ENCODE data around the gene TTLL13.

DNA sequence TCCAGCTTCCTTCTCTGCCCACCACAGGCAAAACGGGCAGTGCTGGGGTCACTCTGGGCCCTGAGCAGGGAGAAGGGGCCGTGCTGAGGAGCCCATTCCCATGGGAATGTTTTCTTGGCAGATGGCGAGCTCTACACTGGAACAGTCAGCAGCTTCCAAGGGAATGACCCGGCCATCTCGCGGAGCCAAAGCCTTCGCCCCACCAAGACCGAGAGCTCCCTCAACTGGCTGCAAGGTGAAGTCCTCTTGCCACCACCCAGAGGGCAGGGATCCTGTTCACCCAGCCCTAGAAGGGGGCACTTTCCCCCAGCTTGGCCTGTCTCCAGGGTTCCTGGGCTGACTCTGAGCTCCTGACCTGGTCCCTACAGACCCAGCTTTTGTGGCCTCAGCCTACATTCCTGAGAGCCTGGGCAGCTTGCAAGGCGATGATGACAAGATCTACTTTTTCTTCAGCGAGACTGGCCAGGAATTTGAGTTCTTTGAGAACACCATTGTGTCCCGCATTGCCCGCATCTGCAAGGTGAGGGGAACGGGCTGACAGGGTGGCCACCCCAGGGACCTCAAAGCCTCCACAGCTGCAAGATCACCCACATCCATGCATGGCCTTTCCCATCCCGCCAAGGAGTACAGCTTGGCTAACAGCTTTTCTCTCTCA, 28.0 kb upstream of the TTLL13 start:
- no peak for TF ChIP-seq POLR2A (IDR thresholded peaks at IDR 0.05)
- TF ChIP-seq, protein P1, sequence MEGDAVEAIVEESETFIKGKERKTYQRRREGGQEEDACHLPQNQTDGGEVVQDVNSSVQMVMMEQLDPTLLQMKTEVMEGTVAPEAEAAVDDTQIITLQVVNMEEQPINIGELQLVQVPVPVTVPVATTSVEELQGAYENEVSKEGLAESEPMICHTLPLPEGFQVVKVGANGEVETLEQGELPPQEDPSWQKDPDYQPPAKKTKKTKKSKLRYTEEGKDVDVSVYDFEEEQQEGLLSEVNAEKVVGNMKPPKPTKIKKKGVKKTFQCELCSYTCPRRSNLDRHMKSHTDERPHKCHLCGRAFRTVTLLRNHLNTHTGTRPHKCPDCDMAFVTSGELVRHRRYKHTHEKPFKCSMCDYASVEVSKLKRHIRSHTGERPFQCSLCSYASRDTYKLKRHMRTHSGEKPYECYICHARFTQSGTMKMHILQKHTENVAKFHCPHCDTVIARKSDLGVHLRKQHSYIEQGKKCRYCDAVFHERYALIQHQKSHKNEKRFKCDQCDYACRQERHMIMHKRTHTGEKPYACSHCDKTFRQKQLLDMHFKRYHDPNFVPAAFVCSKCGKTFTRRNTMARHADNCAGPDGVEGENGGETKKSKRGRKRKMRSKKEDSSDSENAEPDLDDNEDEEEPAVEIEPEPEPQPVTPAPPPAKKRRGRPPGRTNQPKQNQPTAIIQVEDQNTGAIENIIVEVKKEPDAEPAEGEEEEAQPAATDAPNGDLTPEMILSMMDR (IDR thresholded peaks at IDR 0.05): peak; percentile 63 to 87 (median 74)

All from adrenal gland (tissue), 5 donors.